ENCODE measurements around the gene C16orf89.

The C16orf89 gene

GRCh38 chr16:5026664-5027063 lies 39.1 kb downstream of the C16orf89 start:
- no peak overlapping the region for H3K4me3 ChIP-seq (ENCODE audit: control insufficient read depth, low read depth, low read length)
- no peak for TF ChIP-seq CTCF (IDR thresholded peaks at IDR 0.05; ENCODE audit: control insufficient read depth, insufficient read depth, low read depth, low read length, missing control alignments)
- no peak for DNase-seq (ENCODE audit: low read depth)

- no peak overlapping the region for H3K4me3 ChIP-seq (ENCODE audit: control insufficient read depth, low read depth, low read length)
- TF ChIP-seq CTCF (IDR thresholded peaks at IDR 0.05; ENCODE audit: control insufficient read depth, insufficient read depth, low read depth, low read length, missing control alignments), result peak; percentile 34
- DNase-seq (ENCODE audit: low read depth), result no peak
These were observed 40.6 kb downstream of the C16orf89 start for GRCh38 chr16:5025171-5025632.

- no peak for TF ChIP-seq CTCF (IDR thresholded peaks at IDR 0.05; ENCODE audit: control insufficient read depth, insufficient read depth, low read depth, low read length, missing control alignments)
- DNase-seq (ENCODE audit: low read depth), result no peak
These were observed 41.1 kb downstream of the C16orf89 start for GRCh38 chr16:5024632-5025031.

DNA sequence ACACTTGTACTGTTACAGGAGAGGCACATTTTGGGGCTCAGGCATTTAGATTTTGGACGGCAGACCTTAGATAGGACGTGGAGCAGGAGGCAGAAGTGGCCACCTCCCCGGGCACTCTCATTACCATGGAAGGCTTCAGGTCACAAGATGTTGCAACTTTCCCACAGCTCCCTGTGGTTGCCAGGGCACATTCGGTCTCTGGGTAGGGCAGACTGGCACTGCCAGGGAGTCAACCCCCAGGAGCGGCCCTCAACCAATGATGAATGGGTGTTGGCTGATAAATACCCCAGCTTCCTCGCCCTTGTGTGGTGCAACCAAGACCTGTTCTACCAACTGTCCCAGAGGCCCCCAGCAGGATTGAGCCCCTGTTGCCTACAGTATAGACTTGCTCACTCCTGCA lies 43.2 kb downstream of the C16orf89 start:
- no peak for DNase-seq (ENCODE audit: low read depth)
- no peak overlapping the region for H3K4me3 ChIP-seq (ENCODE audit: control insufficient read depth, low read depth, low read length)
- no peak for TF ChIP-seq CTCF (IDR thresholded peaks at IDR 0.05; ENCODE audit: control insufficient read depth, insufficient read depth, low read depth, low read length, missing control alignments)

More at GRCh38 chr16:5024632-5025031, 41.1 kb downstream of the C16orf89 start:
- H3K4me3 ChIP-seq (ENCODE audit: control insufficient read depth, low read depth, low read length), result no peak overlapping the region

GRCh38 chr16:5020551-5020950 lies 45.2 kb downstream of the C16orf89 start:
- TF ChIP-seq CTCF (IDR thresholded peaks at IDR 0.05; ENCODE audit: control insufficient read depth, insufficient read depth, low read depth, low read length, missing control alignments), result no peak
- no peak for DNase-seq (ENCODE audit: low read depth)
- H3K4me3 ChIP-seq (ENCODE audit: control insufficient read depth, low read depth, low read length), result no peak overlapping the region

GRCh38 chr16:5019775-5020174 lies 46.0 kb downstream of the C16orf89 start:
- no peak for DNase-seq (ENCODE audit: low read depth)
- TF ChIP-seq CTCF (IDR thresholded peaks at IDR 0.05; ENCODE audit: control insufficient read depth, insufficient read depth, low read depth, low read length, missing control alignments), result no peak
- no peak overlapping the region for H3K4me3 ChIP-seq (ENCODE audit: control insufficient read depth, low read depth, low read length)

DNA sequence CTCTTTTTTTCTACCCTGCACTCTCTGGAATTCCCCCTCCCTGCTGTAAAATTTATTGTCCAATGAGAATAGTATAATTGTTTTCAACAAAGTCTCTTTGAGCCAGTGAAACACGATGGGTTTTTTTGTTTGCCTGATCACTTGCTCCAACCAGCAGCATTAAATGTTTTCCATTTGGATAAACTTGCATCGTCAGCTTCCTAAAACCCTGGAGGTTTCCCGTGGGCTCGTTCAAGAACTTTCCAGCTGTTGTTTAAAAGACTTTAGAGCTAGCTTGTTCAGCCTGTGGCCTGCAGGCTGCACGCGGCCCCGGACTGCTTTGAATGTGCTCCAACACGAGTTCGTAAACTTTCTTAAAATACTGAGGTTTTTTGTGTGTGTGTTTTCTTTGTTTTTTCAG lies 47.0 kb downstream of the C16orf89 start:
- no peak overlapping the region for H3K4me3 ChIP-seq (ENCODE audit: control insufficient read depth, low read depth, low read length)
- DNase-seq (ENCODE audit: low read depth), result no peak
- no peak for TF ChIP-seq CTCF (IDR thresholded peaks at IDR 0.05; ENCODE audit: control insufficient read depth, insufficient read depth, low read depth, low read length, missing control alignments)

Measured in AG09309 (cell line).